HG03280 (cell line): ENCODE results near the gene PDE3A.
"Not testable (repeated sequence)": the region's sequence is repeated elsewhere in the genome, so short reads cannot be mapped to it uniquely, and the experiment has no call there.

Experiments used
- ATAC-seq: cut with Tn5 transposase; IDR thresholded peaks from one replicate; pipeline ENCODE4 v1.9.1; 2021; ENCODE audit warnings: mild to moderate bottlenecking, moderate library complexity; ENCODE audit not compliant: unreplicated experiment

PDE3A gene

GRCh38 chr12:20372326-20373096 lies 4.2 kb downstream of the PDE3A start:
- ATAC-seq: no peak

- no peak for ATAC-seq
Measured at GRCh38 chr12:20374795-20375194, 6.5 kb downstream of the PDE3A start.

GRCh38 chr12:20375560-20375959 lies 7.2 kb downstream of the PDE3A start:
- ATAC-seq: no peak

DNA sequence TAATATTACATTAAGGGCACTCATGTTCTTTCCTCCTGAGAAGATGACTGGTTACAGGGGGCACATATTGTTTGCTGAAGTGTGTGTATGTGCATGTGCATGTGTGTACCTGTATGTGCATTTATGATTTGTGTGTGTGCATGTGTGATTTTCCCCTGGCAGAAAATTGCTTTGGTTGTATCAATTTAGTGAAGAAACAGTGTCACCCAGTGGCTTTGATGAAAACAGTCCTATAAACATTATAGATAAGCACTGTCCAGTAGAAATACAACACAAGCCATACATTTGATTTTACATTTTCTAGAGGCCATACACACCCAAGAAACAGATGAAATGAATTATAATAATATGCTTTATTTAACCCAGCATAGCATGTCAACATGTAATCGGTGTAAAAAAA lies 8.6 kb downstream of the PDE3A start:
- ATAC-seq: no peak

- ATAC-seq: no peak
Measured at GRCh38 chr12:20377750-20378149, 9.4 kb downstream of the PDE3A start.

- no peak for ATAC-seq
Measured at GRCh38 chr12:20382117-20382516, 13.8 kb downstream of the PDE3A start.

DNA sequence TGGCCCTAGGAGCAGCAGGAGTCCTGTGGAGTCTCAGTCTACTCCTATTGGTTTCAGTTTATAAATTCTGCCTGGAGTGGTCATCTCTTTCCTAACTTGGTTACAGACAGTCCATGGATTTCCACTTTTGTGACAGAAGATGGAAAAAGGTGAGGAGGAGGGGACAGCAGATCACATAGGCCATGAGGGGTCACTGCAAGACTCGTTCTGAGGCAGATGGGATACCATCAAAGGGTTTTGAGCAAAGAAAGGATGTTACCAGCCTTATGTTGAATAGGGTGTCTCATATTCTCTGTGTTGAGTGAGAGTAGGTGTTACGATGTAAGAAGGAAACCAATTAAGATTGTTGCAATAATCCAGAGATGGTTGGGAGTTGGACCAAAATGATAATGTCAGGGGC lies 15.3 kb downstream of the PDE3A start:
- no peak for ATAC-seq

DNA sequence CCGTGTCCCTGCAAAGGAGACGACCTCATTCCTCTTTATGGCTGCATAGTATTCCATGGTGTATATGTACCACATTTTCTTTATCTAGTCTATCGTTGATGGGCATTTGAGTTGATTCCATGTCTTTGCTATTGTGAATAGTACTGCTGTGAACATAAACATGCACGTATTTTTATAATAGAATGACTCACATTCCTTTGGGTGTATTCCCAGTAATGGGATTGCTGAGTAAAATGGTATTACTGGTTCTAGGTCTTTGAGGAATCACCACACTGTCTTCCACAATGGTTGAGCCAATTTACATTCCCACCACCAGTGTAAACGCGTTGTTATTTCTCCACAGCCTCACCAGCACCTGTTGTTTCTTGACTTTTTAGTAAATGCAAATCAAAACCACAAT lies 16.5 kb downstream of the PDE3A start:
- ATAC-seq: not testable (repeated sequence)

DNA sequence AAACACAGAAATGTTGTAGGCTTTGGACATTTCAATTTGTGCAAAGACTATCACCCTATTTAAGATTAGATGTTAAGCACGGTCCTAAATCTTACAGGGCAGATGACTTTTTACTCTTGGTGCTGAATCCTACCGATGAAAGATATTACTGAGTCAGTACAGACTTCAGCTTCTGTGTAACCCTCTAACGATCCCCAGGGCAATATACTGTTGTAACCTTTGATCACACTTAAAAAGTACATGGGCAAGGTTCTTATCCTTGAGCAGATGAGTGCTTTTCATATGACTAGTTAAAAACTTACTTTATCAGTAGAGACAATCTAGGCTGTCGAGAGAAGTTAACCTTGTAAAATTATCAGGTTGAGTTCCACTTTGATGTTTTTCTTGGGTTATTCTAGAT lies 22.5 kb downstream of the PDE3A start:
- no peak for ATAC-seq

DNA sequence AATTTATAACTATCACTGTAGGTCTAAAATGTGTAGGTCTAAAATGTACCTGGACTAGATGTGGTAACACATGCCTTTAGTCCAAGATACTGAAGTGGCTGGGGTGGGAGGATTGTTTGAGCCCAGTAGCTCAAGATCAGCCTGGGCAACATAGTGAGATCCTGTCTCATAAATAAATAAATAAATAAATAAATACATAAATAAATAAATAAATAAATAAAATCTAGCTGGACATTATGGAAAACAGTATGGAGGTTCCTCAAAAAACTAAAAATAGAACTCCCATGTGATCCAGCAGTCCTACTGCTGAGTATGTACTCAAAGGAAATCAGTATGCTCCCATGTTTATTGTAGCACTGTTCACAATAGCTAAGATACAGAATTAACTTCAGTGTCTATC lies 24.0 kb downstream of the PDE3A start:
- no peak for ATAC-seq

DNA sequence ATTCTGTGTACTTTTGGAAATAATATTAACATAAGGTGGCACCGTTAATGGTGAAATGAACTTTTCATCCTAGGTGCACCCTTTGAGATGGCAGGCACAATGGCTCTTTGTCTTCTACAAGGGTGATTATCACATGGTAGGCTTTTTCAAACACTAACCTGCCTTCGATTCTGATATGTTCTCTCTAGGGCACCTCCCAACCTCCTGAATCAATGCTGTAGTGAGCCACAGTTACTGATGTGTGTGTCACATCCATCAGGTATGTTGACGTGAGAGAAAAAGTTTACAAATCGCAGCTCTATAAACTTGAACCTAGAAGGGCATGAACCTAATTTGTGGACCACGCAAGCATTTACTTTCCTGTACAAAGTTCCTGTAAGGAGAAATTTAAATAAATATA lies 25.4 kb downstream of the PDE3A start:
- ATAC-seq: no peak

GRCh38 chr12:20395791-20396550 lies 27.6 kb downstream of the PDE3A start:
- no peak for ATAC-seq

DNA sequence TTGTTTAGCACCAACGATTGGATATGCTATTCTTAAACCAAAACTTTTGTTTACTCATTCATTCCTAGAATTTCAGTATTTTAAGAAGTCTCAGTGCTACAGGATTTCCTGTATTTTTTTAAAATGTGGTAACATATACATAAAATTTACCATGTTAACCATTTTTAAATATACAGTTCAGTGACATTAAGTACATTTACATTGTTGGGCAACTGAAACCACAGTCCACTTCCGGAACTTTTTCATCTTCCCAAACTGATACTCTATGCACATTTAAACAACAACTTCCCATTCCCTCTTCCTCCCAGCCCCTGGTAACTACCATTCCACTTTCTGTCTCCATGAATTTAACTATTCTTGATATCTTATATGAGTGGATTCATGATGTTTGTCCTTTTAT lies 30.3 kb downstream of the PDE3A start:
- ATAC-seq: no peak

GRCh38 chr12:20400003-20400402 lies 31.7 kb downstream of the PDE3A start:
- no peak for ATAC-seq

- ATAC-seq: no peak
Measured at GRCh38 chr12:20403230-20403629, 34.9 kb downstream of the PDE3A start.

- no peak for ATAC-seq
Measured at GRCh38 chr12:20404576-20405346, 36.4 kb downstream of the PDE3A start.

- no peak for ATAC-seq
Measured at GRCh38 chr12:20409607-20410377, 41.5 kb downstream of the PDE3A start.

DNA sequence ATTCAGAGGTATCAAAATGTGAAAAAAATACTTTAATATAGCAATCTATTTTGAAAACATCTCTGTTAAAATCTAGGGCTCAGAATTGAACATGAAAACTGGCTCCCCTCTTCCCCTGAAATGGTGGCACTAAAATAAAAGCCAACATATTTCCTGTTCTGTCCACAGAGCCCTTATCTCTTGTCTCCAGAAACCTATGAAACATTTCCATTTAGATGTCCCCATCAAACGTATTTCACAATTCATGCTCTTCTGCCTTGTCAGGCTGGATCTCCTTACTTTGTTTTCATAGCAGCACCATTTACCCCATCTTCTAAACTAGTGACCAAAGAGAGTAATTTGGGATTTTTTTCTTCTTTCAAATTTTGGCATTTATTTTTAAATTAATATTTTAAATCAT lies 42.4 kb downstream of the PDE3A start:
- no peak for ATAC-seq

- ATAC-seq: no peak
Measured at GRCh38 chr12:20411345-20411744, 43.0 kb downstream of the PDE3A start.

GRCh38 chr12:20415028-20415427 lies 46.7 kb downstream of the PDE3A start:
- no peak for ATAC-seq

DNA sequence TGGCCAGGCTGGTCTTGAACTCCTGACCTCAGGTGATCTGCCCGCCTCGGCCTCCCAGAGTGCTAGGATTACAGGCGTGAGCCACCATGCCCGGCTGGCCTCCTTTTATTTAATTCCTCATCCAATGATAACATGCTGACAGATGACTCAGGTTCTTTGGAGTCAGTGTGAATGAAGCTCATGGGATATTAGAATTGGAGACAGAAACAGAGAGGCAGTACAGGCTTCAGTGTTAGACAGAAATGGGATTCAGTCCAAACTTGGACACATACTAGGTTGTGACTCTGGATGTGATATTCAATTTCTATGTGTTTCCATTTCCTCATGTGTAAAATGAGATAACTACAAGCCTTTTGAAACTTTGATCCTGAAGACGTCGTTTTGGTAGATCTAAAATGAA lies 47.3 kb downstream of the PDE3A start:
- ATAC-seq: no peak
